G401.6 (cell line): ENCODE data around the gene WWOX.

Experiments used
- FAIRE-seq: peaks from 2 replicates; lab custom pipeline; 2012; peaks lifted over from hg19 to GRCh38; lab: Jason Lieb, UNC

The WWOX gene

DNA sequence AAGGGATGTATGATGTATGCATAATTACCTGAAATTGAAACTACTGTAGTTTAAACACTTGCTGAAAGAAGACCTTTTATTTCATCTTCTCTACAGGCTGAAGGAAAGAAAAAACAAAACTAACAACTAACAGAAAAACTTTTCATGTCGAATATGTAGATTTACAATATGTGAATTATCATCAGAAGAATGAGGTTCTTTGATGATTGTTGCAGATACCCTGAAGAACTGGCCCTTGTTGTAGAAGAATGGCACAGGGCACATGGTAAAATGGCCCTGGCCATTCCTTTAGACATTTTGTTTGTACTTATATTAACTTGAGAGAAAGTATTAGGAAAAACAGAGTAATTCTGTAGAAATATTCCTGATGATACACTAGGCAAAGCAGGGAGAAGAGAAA lies 1057.3 kb downstream of the WWOX start:
- no peak for FAIRE-seq

DNA sequence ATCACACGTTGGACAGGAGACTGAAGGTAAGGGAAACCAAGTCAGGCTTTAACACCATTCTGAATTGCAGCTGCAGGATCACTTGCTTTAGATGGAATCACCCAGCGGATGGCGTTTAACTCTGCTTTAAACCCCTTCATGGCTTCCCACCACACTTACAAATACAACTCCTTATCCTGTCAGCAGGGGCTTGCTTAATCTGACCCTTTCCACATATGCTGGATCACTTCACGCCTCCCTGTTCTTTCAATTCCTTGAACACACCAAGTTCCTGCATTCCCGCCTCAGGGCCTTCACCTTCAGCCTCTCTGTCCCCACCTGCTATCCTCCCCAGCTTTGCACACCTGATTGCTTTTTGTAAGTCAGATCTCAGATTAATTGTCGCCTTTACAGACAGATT lies 1058.9 kb downstream of the WWOX start:
- no peak for FAIRE-seq

DNA sequence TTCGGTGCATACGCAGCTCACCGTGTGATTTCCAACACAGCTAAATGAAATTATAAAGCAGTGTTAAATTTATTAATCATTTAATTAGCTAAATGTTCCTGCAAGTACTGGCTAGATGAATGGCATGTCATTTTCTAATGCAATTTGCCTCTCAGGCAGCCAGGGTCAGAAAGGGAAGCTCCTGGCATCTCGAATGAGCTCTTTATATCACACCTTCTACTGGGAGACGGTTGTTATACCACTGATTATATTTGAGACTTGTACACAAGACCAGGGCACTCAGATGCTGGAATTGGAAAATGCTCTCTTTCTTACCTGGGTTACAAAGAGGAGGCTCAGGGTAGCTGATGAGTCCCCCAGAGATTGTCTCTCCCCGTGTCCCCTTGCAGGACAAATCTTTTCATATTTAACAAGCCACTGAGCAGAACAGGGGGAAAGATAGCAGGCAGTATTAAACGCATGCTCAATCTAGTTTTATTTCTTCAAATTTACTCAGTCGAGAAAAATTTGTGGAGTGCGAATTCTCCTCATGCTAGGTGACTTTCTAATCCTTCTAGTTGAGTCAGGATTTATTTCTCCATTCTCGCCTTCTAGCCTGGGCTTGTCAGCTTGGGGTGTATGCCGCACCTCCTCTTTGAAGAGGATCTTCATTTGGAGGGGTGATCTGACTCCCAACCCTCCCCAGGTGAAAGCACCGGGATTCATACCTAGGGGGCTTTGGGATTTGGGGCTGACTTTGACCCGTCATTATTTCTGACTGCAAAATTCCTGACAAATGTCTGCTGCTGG lies 1060.0 kb downstream of the WWOX start:
- no peak for FAIRE-seq

DNA sequence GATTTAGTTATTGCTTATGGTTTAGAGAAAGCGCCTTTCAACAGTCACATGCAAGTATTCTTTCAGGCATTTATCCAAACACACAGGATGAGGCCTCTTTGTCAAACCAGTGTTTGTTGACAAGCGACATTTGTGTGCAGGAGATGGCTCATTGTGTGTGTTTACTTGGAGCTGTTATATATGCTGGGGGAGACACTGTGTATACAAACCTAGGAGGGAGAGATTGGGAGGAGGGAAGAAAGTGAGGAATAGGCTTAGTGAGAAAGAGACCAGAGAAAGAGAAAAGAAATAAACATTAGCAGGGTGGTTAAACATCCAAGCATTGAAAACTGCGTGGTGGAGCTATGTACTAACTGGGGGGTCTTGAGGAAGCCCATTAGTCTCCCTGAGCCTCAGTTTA lies 1063.5 kb downstream of the WWOX start:
- no peak for FAIRE-seq

DNA sequence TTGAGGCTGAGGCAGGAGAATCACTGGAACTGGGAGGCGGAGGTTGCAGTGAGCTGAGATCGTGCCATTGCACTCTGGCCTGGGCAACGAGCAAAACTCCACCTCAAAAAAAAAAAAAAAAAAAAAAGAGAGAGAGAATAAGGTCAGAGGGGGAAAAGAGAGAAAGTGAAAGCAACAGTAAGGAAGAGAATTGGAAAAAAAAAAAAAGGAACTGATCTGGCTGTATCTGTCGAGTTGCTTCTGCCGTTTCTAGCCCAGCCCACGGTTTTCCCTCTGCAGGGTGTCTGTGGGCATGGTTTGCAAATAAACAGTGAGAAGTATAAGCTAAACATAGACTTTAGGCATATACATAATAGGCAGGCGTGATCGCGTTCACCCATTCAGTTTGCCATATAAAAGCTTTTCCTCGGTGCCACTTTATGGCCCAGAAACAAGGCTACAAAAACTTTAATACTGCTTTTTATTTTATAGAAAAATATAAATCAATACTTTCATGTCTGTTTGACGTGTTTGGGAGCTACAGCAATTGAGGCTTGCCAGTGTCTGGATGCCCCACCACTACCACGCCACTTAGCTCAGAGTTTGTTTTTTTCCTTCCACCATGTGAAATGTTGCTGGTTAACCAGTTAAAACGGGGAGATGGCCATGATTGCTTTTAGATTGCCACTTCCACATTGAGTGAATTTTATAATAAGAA lies 1064.4 kb downstream of the WWOX start:
- FAIRE-seq, result no peak

DNA sequence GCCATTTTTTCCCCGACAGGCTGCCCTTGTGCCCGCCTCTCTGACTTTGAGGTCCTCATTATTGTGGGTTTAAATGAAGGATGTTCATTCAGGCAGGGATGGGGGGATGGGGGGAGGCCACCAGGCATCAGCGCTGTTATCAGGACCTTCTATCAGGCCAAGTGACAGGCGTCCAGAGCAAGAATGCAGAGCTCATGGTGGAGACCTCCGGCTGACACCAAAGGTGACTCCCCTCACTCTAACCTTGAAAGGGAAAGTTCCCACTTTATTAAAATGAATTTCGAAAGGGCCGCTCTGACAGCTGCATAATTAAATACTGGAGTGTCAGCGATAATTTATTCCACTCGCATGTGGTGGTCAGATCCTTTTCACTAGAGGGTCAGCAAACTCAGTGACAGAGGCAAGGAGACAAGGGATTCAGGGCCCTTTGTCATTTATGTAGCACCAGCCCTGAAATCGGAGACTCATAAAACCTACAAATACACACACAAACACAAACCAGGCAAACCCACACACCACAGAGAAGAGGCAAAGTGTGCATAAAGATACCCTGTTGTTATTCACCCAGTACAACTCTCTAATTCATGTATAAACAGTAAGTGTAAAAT lies 1065.0 kb downstream of the WWOX start:
- FAIRE-seq, result no peak

DNA sequence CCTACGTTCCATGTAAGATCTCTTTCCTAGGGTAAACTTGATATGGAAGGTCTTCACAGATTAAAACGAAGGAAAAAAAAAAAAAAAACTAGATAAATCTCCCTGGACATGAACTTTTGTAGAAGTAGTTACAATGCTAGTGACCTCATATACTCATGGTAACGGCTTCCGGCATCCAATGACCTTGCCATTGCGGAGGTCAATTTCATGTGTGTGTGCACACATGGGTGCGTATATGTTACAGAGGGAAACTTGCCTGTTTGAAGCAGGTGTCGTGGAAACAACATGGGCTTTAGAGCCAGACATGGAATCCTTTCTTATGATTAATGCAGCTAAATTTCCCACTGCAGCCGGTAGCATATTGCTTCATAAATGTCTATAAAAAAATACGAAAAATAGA lies 1065.6 kb downstream of the WWOX start:
- no peak for FAIRE-seq

DNA sequence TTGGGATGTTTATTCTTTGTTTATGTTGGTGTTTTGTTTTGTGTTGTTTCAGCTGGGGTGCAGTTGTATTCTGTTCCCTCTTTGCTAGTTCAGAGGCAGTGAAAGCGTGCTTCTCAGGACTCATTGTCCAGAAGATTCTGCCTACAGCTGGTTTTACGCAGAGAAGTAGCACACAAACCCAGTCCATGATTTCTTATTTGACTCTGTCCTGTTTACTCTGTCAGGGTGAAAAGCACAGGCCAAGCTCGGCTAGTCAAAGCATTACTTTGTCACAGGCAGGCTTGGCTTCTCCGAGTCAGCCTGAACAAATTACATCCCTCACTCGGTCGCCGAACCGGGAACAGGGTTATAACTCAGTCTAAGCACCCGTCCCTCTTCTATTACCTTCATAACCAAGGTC lies 1066.1 kb downstream of the WWOX start:
- FAIRE-seq, result no peak

DNA sequence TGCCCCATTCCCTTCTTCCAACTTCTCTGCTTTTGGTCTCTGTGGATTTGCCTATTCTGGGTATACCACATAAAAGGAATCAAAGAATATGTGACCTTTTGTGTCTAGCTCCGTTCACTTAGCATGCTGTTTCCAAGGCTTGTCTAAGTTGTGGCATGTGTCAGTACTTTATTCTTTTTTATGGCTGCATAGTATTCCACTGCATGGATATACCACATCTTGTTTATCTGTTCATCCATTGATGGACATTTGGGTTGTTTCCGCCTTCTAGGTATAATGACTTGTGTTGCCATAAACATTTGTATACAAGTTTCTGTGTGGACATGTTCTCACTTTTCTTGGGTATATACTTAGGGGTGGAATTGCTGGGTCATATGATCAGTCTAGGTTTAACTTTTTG lies 1068.4 kb downstream of the WWOX start:
- FAIRE-seq, result no peak

DNA sequence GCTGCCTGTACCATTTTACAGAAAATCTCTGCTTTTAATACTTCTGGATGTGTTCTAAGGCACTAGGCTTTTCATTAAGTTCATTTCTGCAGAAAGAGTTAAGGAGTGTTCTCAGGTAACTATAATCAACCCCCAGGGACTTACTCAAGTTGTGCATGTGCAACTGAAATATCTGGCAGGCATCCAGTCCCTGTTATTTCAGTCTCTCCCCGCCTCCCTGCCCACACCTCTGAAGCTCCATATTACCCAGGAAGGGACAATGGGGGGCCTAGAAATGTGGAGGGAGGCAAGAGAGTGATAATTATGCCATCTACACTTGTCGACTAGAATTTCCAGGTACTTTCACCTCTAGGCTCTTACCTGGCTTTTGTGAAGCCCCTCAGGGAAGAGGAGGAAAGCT lies 1068.9 kb downstream of the WWOX start:
- no peak for FAIRE-seq

DNA sequence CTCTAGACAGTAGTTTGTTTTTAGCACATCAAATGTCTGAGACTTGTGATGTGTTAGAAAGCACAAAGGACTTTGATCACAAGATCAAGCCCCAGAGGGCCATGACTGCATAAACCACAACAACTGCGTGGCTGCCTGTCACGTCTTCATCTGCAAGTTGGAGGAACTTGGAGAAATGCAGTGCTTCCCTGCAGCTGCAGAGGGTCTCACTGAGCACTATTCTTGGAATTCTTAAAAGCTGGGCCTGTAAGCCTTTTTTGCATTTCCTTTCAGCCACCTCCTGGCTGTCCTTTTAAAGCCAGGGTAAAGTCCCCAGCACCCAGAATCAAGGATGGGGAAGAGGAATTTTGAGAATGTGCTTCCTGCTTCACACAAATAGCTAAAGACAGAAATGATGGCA lies 1069.8 kb downstream of the WWOX start:
- no peak for FAIRE-seq

DNA sequence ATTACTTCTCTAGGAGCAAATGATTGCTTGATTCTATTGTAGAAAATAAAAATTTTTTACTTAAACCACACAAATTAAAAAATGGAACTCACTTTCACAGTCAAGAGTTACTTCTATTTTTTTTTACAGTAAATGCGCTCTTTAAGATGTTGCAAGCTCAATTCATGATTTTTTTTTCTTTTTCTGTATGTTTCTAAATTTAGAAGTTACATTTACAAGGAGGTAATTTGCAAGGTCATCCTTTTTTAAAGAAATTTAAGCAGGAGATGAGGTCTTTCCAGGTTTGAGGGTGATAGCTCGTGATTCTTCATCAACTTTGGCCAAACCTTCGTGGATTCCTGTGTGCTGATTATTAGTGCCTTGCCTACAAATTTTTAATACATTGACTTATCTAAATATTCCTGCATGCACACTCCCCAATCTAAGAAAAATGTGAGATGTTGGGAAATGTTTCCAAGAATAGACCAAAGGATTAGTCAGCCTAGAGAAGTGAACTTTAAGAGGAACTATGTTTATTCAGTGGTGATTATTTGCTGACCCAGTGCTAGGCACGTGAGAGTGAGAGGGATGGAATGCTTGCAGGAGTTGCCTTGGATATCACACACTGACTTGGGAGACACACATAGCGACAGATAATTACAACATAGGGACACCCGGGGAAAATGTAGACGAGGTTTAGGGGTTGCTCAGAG lies 1071.2 kb downstream of the WWOX start:
- FAIRE-seq, result no peak

DNA sequence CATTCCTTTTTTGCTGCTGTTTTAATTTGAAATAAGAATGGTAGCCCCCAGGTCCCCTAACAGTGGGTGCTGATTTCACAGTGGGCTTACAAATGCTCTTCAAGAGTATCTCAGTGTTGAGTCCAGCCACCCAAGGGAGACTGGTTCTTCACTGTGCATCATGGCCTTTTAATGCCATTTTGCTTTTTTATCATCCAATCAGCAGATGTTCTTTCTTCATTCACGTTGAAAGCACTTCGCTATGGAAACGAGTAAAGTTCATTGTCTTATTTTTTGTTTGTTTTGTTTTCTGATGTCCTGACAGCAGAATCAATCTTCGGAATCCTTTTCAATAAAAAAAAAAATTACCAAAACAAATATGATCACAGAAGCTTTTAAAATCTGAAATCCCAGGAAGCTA lies 1072.0 kb downstream of the WWOX start:
- FAIRE-seq, result no peak

DNA sequence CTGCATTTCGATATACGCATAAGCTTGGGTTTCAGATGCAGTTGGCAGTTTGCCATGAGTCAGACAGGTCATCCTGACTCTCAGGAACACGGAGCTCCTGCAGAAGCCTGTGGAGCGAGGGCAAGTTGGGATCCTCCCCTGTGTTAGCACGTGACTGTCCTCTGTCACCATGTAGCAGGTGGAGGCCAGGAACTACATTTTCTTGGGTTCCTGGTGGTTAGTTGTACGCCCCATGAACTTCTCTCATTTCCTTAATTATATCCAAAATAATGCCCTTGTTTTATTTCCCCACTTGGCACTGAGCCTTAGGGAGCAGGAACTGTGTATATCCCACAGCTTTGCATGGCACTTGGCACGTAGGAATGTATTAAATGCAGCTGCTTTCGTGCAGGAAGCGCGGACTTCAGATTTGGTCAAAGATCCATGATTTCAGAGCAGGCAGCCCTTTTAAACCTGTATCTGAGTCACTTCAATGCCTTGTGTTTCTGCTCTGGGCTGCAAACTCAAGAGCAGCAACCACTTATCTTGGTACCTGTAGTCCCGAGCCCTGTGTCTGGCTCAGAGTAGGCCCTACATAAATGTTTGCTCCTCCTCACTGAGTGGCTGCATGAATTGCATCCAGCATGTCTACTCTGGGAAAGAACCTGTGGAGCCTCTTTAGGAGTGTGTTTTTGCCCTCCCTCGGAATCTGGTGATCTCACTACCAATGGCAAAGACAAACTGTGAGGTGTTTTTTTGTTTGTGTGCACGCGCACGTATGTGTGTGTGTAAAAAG lies 1072.7 kb downstream of the WWOX start:
- FAIRE-seq, result no peak

DNA sequence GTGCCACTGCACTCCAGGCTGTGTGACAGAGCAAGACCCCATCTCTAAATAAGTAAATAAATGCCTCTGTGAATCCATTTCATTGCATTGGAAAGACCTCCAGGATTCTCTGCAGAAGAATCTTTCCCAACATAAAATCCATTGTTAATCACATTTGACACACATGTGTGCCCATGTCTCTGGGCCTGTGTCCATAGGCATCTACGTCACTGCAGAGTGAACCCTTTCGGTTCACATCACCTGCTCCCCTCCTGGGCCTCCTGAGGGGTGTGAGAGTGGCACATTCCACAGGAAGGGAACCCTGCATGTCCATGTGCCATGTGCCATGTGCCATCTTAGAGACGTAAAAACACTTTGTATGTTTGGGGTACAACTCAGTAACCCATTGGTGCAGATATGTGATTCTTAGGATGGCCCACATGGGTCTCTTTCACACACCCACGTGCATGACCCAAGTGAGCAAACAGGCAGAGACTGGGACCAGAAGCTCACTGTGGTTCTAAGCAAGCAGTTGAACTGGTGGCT lies 1073.6 kb downstream of the WWOX start:
- FAIRE-seq, result no peak

DNA sequence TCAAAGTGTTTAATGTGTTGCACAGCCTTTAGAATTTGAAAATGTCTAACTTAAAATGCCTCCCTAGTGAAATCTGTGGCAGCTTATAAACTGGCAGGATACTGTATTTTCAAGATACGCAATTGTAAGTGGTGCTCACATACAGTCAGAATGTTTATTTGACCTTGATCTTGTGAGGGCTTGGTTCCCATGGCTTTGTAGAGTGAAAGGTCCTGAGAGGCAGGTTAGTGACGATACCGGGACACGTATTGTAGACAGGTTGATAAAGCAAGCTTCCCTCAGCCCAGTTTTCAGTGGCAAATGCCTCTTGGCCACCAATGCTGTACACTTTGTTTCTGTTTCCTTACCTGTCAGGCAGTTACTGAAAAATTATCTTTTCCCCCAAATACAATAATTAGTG lies 1074.5 kb downstream of the WWOX start:
- FAIRE-seq, result no peak

DNA sequence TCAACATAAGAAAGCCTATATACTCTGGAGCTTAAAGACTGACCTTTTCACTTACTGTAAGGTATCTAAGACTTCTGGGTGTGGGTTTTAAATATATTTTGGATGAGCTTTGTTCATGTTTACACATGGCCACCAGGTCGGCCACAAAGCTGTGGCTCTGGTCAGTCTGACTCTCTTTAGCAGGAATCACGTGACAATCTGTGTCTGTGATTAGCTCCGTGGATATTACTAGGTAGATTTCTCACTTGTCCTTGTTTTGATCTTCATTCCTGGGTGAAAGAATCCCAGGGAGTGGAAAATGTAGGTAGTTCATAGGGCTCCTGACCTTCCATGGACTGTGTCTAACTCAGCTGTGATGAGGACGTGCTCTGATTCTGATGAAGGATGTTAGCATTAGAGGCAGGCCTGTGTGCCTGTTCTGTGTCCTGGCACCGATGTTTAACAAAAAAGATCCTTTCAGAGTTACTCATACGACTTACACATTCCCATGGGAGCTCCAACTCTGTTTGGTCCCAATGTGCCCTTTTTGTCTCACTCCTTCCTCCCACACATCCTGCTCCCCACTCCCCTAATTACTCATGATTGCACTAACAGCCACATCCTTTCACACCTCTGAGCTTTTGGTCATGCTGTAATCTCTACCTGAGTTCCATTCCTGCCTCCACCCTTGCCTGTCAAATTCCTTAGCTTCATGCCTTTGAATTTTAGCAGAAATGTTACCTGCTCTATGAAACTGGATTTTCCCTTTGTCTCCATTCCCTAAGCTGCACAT lies 1076.0 kb downstream of the WWOX start:
- no peak for FAIRE-seq

DNA sequence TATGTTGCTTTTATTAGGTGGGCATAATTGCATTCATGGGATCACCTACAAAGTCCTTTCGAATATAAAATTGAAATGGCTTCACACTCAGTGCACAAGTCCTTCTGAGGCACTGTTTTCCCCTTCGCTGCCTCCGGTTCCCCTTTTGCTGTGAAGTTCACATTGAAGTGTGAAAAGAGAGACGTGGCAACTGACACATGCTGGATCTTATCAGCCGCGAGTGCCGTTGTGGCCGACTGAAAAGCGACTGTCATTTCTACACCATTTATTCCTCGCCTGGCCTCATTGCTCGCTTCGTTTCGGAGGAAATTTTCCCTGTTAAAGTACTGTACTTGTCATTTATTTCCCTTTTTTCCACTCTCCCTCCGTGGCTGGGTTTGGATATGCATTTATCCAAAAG lies 1077.6 kb downstream of the WWOX start:
- no peak for FAIRE-seq

DNA sequence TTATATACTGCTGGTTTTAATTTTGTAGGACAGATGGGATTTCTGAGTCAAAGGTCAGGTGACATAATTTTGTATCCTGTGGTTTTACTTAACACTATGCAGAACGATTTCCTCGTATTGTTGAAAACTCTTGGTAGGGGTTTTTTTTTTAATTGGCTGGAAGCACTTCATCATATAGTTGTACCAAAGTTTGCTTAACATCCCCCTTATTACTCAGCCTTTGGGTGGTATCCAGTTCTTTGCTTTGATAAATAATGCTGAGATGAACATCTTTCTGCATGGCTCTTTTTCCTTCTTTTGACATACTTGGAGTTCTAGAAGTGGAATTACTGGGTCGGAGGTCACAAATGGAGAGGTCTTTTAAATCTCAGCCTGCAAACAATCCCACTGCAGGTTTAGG lies 1082.0 kb downstream of the WWOX start:
- FAIRE-seq, result no peak

DNA sequence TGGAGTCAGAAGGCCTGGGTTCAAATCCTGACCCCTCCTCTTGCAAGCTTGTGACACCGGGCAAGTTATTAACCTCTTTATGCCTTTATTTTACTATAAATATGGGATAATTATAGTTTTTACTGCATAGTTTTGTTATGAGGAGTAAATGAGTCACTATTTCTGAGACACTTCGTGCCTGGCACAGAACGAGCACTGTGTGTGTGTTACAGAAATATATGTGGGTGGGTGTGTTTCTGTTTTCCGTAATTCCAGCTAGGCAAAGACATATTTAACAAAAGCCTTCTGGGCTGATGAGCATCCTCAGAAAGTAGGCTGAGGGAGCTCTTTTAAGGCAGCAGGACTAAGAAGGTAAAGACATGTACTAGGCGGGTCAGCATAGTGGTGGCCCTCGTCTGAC lies 1083.2 kb downstream of the WWOX start:
- no peak for FAIRE-seq

DNA sequence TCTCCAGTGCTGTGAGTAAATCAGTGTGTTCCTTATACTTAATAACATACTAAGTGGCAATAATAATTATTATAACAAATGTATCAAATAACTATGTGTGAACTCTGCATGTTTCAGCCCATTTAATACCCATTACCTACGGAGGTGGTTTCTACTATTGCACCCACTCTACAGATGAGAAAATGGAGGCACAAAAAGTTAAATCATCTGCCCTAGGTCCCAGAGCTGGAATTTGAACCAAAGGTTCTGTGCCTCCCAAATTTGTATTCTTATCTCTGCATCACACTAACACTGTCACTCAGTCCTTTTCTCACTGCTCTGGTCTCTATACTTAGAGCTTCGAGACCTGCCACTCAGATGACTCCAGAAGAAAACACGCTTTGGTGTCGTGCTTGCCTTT lies 1084.1 kb downstream of the WWOX start:
- no peak for FAIRE-seq
